Measurements from ENCODE around the gene GMEB1.
"Not testable (repeated sequence)": the region's sequence is repeated elsewhere in the genome, so short reads cannot be mapped to it uniquely, and the experiment has no call there.

Gene GMEB1

GRCh38 chr1:28736450-28737306 lies 68.1 kb downstream of the GMEB1 start, which contains the start of gene YTHDF2:
Gene YTHDF2 (plus strand): TSS chr1:28736940. CDS start chr1:28737121, 181 bp downstream.
- TF ChIP-seq, protein P1, sequence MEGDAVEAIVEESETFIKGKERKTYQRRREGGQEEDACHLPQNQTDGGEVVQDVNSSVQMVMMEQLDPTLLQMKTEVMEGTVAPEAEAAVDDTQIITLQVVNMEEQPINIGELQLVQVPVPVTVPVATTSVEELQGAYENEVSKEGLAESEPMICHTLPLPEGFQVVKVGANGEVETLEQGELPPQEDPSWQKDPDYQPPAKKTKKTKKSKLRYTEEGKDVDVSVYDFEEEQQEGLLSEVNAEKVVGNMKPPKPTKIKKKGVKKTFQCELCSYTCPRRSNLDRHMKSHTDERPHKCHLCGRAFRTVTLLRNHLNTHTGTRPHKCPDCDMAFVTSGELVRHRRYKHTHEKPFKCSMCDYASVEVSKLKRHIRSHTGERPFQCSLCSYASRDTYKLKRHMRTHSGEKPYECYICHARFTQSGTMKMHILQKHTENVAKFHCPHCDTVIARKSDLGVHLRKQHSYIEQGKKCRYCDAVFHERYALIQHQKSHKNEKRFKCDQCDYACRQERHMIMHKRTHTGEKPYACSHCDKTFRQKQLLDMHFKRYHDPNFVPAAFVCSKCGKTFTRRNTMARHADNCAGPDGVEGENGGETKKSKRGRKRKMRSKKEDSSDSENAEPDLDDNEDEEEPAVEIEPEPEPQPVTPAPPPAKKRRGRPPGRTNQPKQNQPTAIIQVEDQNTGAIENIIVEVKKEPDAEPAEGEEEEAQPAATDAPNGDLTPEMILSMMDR (conservative IDR thresholded peaks at IDR 0.05; ENCODE audit: low read depth) = peak; percentile 92
- H3K27ac ChIP-seq = peak within 1 kb of the TSS; percentile 92
- peak; percentile 91 for DNase-seq (ENCODE audit: low spot score)
- ChIA-PET CTCF (interaction anchor here (0.6 to 1.5 kb wide), 15 partner anchors 9 to 515 kb away, joined by 3 to 8 read pairs (median 4); partner anchors contain the start of gene TAF12), POLR2A (ENCODE audit: low non-redundant PET) (interaction anchor here (0.7 to 1.0 kb wide), 2 partner anchors 68 to 94 kb away, joined by 3 read pairs; partner anchors contain the start of genes GMEB1 and TAF12)

DNA sequence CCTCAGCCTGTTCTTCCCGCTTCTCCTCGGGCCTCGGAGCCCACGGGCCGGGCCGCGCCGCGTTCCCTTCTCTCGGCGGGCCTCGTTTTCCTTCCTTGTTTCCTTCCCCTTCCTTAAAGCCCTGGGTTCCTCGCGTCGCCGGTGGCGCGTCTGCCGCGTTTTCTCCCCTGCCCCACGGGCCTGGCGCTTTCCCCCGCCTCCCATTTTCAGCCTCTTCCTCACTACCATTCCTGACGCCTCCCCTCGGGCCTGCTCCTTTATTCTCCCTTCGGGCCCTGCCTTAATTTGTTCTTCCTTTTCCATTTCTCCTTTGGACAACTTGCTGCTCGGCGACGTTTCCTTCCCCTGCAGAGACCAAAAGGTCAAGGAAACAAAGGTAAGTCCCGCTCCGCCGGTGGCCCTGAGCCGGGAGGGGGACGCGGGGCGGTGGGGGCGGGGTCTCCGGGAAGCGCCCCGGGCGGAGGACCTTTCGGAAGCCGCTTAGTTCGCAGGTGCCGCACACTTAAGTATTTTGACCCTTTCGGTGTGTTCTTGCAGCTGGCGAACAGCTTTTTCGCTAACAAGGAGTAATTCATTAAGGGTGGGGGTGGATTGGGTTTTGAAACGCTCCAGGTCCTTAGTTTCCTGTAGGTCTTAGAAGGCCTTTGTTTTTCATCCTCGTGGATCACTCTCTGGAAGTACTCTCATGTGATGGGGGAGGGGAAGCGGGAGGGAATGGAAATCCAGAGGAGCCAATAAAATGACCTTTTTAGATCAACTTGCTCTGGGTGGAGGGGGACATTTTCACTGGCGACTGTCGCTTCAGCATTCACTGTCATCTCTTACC lies 68.9 kb downstream of the GMEB1 start:
- POLR2A ChIA-PET (ENCODE audit: low non-redundant PET) = interaction anchor here (1.0 kb wide), 1 partner anchor 95 kb away, joined by 3 read pairs; the partner anchor contains the start of gene TAF12
- CTCF ChIA-PET = interaction anchor here (0.6 to 1.5 kb wide), 10 partner anchors 11 to 516 kb away, joined by 3 to 8 read pairs (median 4); partner anchors contain the start of gene TAF12
- peak; percentile 55 for DNase-seq (ENCODE audit: low spot score)
- H3K27ac ChIP-seq = peak overlapping the region; percentile 92
- TF ChIP-seq, protein P1 (conservative IDR thresholded peaks at IDR 0.05; ENCODE audit: low read depth) = no peak

GRCh38 chr1:28740118-28740517 lies 71.5 kb downstream of the GMEB1 start:
- TF ChIP-seq, protein P1 (conservative IDR thresholded peaks at IDR 0.05; ENCODE audit: low read depth) = no peak
- no peak for DNase-seq (ENCODE audit: low spot score)
- ChIA-PET CTCF (interaction anchor here (0.6 kb wide), 1 partner anchor 36 kb away, joined by 5 read pairs; no protein-coding TSS in a partner anchor), POLR2A (ENCODE audit: low non-redundant PET) (no interaction called here)
- H3K27ac ChIP-seq = no peak overlapping the region

DNA sequence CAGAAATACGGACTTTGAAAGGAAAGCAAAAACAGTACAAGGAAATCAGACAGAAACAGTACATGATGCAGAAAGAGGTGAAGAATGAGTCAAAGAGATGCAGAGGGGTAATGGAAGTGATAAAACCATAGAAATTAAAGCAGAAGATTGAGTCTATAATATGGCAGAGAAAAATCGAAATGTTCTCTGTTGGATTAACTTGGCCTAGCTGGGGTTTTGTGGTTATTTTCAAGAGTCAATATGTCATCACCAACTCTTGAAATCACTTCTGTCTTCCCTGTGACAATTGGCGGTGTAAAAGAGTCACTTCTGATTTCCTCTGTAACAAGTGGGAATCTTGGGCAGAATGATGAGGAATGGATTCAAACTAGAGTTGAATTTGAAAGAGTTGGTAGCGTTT lies 75.6 kb downstream of the GMEB1 start:
- CTCF ChIA-PET = no interaction called here
- TF ChIP-seq, protein P1 (conservative IDR thresholded peaks at IDR 0.05; ENCODE audit: low read depth) = no peak
- no peak overlapping the region for H3K27ac ChIP-seq
- DNase-seq (ENCODE audit: low spot score) = no peak
- POLR2A ChIA-PET (ENCODE audit: low non-redundant PET) = no interaction called here

- ChIA-PET CTCF (interaction anchor here (0.6 kb wide), 1 partner anchor 9 kb away, joined by 3 read pairs; no protein-coding TSS in a partner anchor), POLR2A (ENCODE audit: low non-redundant PET) (no interaction called here)
- DNase-seq (ENCODE audit: low spot score) = no peak
- TF ChIP-seq, protein P1 (conservative IDR thresholded peaks at IDR 0.05; ENCODE audit: low read depth) = no peak
- no peak overlapping the region for H3K27ac ChIP-seq
Observed at GRCh38 chr1:28745653-28746173, 77.1 kb downstream of the GMEB1 start.

- no peak for DNase-seq (ENCODE audit: low spot score)
- H3K27ac ChIP-seq = peak overlapping the region; percentile 29; the same call in 1 of the 2 replicates
- ChIA-PET CTCF (no interaction called here), POLR2A (ENCODE audit: low non-redundant PET) (interaction anchor here (0.5 kb wide), 1 partner anchor 8 kb away, joined by 4 read pairs; no protein-coding TSS in a partner anchor)
- TF ChIP-seq, protein P1 (conservative IDR thresholded peaks at IDR 0.05; ENCODE audit: low read depth) = no peak
Observed at GRCh38 chr1:28750330-28750729, 81.7 kb downstream of the GMEB1 start.

- CTCF ChIA-PET = interaction anchor here (1.7 kb wide), 1 partner anchor 14 kb away, joined by 8 read pairs; the partner anchor contains the start of gene YTHDF2
- H3K27ac ChIP-seq = peak overlapping the region; percentile 51
- not testable (repeated sequence) for DNase-seq (ENCODE audit: low spot score)
- POLR2A ChIA-PET (ENCODE audit: low non-redundant PET) = interaction anchor here (0.5 kb wide), 1 partner anchor 9 kb away, joined by 4 read pairs; no protein-coding TSS in a partner anchor
Observed at GRCh38 chr1:28750771-28751294, 82.2 kb downstream of the GMEB1 start.
